GM12875 (cell line): ENCODE data around the gene GPC2.
A peak's percentile ranks its signal among the peaks of the same experiment; 100 is the strongest.

Experiments
- H3K4me3 ChIP-seq: one replicate; pipeline ENCODE4 v1.5.1; 2011; ENCODE audit warnings: low read depth, low read length, control low read depth
- TF ChIP-seq, protein P1 (sequence below): IDR thresholded peaks from 2 replicates; pipeline ENCODE4 v1.5.1; 2011; ENCODE audit warnings: low read depth, mild to moderate bottlenecking, control low read depth, inconsistent platforms, low read length, moderate library complexity, borderline replicate concordance; ENCODE audit not compliant: insufficient read depth

The GPC2 gene

DNA sequence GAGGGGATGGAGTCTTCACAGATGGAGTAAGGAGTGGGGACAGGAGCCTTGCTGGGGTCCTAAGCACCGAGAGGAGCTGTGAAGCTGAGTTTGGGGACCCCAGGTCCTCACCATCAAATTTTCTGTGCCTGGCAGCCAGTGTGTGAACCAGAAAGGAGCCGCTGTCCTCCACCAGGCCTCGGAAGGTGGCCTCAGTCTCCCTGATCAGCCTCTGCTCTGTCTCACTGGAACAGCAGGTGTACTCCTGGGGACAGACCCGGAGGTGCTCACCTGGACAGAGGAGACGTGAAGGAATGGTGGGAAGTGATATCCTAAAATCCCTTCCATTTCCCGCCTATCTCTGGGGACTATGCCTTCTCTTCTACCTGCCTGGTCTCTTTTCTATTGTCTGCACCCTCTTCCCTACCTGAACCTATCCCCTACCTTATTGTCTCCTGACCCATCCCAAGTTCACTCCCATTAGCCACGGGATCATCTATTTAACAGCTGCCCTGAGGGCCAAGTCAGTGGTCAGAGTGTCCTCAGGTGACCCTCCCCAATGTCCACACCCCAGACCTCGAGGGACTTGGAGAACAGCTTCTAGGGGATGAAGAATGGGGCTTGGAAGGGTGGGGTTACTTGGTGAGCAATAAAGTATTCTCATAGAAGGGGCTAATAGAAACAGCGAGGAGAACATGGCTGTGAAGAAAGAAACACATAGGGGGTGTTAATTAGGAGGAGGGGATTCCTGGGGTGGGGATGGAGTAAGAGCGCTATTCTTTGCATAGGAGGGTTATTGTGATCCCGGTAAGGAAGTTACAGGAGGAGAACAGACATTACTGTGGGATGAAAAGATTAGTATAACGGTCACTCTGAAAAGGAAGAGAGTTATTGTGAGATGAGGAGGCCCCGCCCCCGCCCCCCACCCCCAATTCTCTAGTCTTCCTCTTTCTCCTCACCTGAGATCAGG, 811 bp downstream of the GPC2 start:
- TF ChIP-seq, protein P1, sequence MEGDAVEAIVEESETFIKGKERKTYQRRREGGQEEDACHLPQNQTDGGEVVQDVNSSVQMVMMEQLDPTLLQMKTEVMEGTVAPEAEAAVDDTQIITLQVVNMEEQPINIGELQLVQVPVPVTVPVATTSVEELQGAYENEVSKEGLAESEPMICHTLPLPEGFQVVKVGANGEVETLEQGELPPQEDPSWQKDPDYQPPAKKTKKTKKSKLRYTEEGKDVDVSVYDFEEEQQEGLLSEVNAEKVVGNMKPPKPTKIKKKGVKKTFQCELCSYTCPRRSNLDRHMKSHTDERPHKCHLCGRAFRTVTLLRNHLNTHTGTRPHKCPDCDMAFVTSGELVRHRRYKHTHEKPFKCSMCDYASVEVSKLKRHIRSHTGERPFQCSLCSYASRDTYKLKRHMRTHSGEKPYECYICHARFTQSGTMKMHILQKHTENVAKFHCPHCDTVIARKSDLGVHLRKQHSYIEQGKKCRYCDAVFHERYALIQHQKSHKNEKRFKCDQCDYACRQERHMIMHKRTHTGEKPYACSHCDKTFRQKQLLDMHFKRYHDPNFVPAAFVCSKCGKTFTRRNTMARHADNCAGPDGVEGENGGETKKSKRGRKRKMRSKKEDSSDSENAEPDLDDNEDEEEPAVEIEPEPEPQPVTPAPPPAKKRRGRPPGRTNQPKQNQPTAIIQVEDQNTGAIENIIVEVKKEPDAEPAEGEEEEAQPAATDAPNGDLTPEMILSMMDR, result no peak
- H3K4me3 ChIP-seq, result peak overlapping the region; percentile 81

DNA sequence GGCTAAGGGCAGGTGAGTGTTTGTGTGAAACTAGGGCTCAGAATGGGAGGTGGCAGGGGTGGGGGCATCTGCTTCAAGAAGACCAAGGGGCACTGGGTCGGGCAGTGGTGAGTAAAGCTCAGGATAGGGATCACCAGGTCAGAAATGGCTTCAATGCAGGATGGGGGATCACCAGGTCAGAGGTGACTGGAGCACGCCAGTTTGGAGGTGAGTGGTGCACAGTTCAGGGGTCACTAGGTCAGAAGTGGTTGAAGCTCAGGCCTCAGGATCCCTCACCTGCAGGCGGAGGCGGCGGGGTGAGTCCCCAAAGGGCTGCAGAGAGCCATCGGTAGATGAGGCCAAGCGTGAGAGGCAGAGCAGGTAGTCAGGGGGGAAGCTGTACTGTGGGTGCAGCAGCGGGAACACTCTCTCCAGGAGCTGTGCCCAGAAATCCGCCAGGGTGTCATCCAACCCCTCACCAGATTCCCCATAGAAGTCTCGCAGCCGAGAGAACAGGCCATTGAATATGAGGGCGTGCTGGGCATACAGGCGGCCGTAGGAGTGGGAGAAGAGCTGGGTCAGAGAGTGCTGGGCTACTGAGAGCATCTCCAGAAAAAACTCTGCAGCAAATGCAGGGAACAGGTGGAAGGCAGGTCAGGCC, 1.8 kb downstream of the GPC2 start:
- TF ChIP-seq, protein P1, result no peak
- no peak overlapping the region for H3K4me3 ChIP-seq

DNA sequence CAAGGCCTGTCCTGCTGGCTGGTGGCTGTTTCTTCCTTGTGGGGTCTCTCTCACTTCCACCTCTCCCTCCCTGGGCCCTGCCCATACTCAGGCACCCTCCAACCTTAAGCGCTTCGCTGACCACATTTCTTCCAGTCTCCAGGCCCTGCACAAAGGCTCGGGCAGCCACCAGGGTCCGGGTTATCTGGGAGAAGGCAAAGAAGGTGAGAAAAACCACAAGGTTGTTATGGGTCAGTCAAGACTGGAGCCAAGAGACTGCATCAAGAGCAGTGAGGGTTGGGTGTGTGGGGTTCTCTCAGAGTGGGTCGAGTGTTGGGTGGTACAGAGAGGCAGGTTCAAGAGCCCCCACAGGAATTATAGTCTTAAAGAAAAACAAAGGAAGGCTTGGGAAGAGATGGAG, 2.6 kb downstream of the GPC2 start:
- no peak overlapping the region for H3K4me3 ChIP-seq
- TF ChIP-seq, protein P1, result no peak

DNA sequence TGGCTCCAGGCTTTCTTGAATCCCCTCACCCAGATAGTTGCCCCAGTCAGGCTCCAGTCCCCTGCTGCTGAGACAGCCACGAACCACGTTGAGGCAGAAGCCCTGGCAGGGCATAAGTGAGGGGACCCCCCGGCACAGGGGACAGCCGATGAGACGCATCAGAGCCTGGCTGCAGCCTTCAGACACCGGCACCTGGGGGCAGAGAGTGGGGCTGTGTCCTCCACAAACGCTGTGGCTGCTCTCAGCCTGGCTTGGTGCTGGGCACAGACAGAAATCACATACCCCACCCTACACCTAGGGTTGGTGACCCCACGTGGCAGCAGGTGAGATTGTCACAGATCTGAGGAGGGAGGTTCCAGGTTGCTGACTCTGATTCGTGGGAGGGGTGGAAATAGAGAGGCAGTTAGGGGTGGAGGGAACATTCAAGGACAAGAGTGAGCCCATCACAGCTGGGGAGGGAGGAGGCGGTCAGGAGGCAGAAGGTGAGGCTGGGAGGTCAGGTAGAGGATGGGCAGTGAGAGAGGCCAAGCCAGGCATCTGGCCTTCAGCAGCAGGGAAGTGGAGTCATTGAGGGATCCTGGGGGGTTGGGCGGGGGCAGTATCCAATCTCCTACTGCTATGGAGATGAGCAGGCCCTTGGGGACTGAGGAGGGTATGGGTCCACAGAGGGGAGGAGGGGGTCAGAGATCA, 3.2 kb downstream of the GPC2 start:
- H3K4me3 ChIP-seq, result no peak overlapping the region
- TF ChIP-seq, protein P1, result no peak

DNA sequence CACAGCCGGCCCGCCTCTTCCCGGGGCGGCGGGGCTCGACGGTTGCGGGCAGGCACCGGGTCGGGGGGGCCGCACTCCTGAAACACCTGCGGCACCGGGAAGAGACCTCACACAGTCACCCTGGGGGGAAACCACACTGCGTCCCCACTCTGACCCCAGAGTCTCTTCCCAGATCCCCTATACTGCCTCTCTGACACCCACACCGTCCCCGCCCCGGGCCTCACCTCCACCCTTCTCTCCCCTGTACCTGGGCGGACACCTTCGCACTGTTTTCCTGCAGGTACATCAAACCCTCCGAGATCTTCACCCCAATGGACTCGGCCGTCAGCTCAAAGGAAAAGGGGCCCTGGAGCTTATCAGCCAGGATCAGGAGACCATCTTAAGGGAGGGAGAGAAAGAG, 5.3 kb downstream of the GPC2 start:
- peak overlapping the region; percentile 10 for H3K4me3 ChIP-seq
- TF ChIP-seq, protein P1, result no peak

DNA sequence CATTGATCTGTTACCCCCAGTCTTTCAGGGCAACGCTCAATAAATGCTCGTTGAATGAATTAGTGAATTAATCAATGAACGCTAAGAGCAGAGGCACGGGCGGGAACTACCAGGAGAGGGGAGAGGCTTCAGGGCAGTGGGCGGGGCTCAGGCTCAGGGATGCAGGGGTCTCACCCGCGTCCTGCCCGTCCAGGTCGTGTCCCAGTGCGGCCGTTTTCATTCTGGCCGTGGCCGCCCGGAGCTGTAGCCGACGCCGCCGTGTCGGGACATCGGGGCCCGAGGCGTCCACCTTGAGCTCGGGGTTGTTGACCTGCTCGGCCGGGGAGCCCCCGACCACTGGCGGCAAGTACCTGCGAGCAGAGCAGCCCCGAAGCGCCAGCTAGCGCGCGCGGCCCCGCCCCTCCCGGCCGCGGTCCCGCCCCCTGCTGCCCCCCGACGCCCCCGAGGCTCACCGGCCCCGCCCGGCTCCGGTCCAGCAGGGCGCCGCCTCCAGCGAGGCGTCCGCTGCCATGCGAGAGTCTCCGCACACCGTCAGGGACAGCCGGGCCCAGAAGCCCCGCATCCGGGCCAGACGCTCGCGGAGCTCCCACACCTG, 6.0 kb downstream of the GPC2 start:
- H3K4me3 ChIP-seq, result peak overlapping the region; percentile 43
- TF ChIP-seq, protein P1, result no peak
